ENCODE results near the gene UBL5. TPM values are rescaled to one million over a fixed set of nuclear protein-coding genes. Genes with fewer than 3 reads are reported as not detected.

Gene UBL5
- total RNA-seq, 1 donor from 2014 or later, result 270 TPM

- DNase-seq (no peak), ATAC-seq (ENCODE audit: low read depth) (no peak)
- intact Hi-C loops (cut with micrococcal nuclease), result no loop called here
- Mint-ChIP-seq H3K36me3 (ENCODE audit: low read depth) (peaks cover 7% of the 10 kb centered on the region), H3K27ac (no peak overlapping the region), H3K27me3 (no peaks in the 10 kb centered on the region), H3K9me3 (no peaks in the 10 kb centered on the region), H3K4me3 (no peak overlapping the region), H3K4me1 (peaks cover 15% of the 10 kb centered on the region)
- TF ChIP-seq CTCF (IDR thresholded peaks at IDR 0.05), result no peak
- CTCF ChIA-PET, result no interaction called here
- POLR2A ChIA-PET, result no interaction called here
Observed at GRCh38 chr19:9854282-9854846, 26.6 kb downstream of the UBL5 start.

- Mint-ChIP-seq H3K4me3 (no peak overlapping the region), H3K4me1 (peaks cover 15% of the 10 kb centered on the region), H3K9me3 (no peaks in the 10 kb centered on the region), H3K27me3 (no peaks in the 10 kb centered on the region), H3K27ac (no peak overlapping the region), H3K36me3 (ENCODE audit: low read depth) (peaks cover 2% of the 10 kb centered on the region)
- intact Hi-C loops (cut with micrococcal nuclease), result no loop called here
- ChIA-PET CTCF (no interaction called here), POLR2A (no interaction called here)
- TF ChIP-seq CTCF (IDR thresholded peaks at IDR 0.05), result no peak
- no peak for ATAC-seq (ENCODE audit: low read depth)
- no peak for DNase-seq
Observed at GRCh38 chr19:9856609-9857008, 28.9 kb downstream of the UBL5 start.

GRCh38 chr19:9857076-9857721 is 29.5 kb downstream of the UBL5 start:
- no peak overlapping the region for H3K4me3 Mint-ChIP-seq
- no peaks in the 10 kb centered on the region for H3K9me3 Mint-ChIP-seq
- TF ChIP-seq CTCF (IDR thresholded peaks at IDR 0.05), result no peak
- intact Hi-C loops (cut with micrococcal nuclease), result no loop called here
- CTCF ChIA-PET, result no interaction called here
- H3K27me3 Mint-ChIP-seq, result no peaks in the 10 kb centered on the region
- no peak for ATAC-seq (ENCODE audit: low read depth)
- POLR2A ChIA-PET, result no interaction called here
- H3K4me1 Mint-ChIP-seq, result peaks cover 15% of the 10 kb centered on the region
- peaks cover 2% of the 10 kb centered on the region for H3K36me3 Mint-ChIP-seq (ENCODE audit: low read depth)
- DNase-seq, result no peak
- H3K27ac Mint-ChIP-seq, result no peak overlapping the region

GRCh38 chr19:9857920-9858746 is 30.4 kb downstream of the UBL5 start:
- no peak for ATAC-seq (ENCODE audit: low read depth)
- DNase-seq, result no peak

More at GRCh38 chr19:9857920-9858746, 30.4 kb downstream of the UBL5 start:
- no peaks in the 10 kb centered on the region for H3K36me3 Mint-ChIP-seq (ENCODE audit: low read depth)
- H3K27me3 Mint-ChIP-seq, result no peaks in the 10 kb centered on the region
- no peaks in the 10 kb centered on the region for H3K9me3 Mint-ChIP-seq
- H3K4me3 Mint-ChIP-seq, result no peak overlapping the region
- ChIA-PET CTCF (no interaction called here), POLR2A (interaction anchor here (0.6 kb wide), 2 partner anchors 30 to 304 kb away, joined by 4 to 7 read pairs; partner anchors contain the start of gene UBL5)
- TF ChIP-seq CTCF (IDR thresholded peaks at IDR 0.05), result no peak
- H3K4me1 Mint-ChIP-seq, result peaks cover 15% of the 10 kb centered on the region
- intact Hi-C loops (cut with micrococcal nuclease), result no loop called here
- no peak overlapping the region for H3K27ac Mint-ChIP-seq

Measured in activated B cell treated with CpG ODN at 0.5 μM for 24 hours (primary cell).